ENCODE results near the gene SORCS1.

DNA sequence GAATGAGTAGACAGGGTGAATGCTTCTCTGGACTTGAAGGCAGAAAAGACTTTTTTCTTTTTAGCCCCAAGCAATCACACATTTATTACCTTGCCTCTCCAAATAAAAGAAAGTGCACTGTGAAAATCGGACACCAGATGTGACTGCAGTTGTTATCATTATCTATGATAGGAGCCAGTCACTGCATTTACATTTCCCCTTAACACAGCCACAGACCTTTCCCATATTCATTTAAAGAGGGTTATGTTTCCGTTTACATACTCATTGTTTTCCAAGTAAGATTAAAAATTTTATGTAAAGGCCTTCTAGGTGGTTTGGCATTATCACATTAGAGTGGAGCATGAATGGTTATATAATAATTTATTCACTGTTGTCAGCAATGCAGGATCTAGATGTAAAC is 586.8 kb downstream of the SORCS1 start:
- TF ChIP-seq FOXA1 (IDR thresholded peaks at IDR 0.05) (no peak), YY1 (IDR thresholded peaks at IDR 0.05) (no peak)
